ENCODE measurements around the gene LINGO1. TPM values are rescaled to one million over a fixed set of nuclear protein-coding genes. Genes with fewer than 3 reads are reported as not detected.

Gene LINGO1
- total RNA-seq, 2 experiments from 2014 or later = not detected

DNA sequence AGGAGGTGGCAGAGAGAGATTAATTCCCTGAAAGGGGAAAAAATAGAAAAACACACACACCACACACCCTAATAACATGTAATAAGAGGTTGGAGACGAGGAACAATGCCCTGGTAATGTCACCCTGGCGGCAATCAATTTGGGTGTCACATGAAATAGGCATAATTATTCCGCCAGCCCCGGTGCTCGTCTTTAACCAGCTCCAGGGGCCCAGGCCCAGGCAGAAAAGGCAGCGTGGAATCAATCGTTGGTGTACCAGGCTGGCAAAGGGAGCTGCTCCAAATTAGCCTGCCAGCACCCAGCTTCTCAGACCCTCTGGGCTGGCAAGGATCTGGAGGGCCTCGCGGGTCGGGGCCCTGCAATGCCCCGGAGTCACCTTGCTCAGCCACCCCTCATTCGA is 5.6 kb downstream of the LINGO1 start:
- POLR2A ChIA-PET = no interaction called here
- no TSS peak for BruUV-seq (replicated peaks)
- intact Hi-C loops (cut with micrococcal nuclease; ENCODE audit: unreplicated experiment) = no loop called here
- TF ChIP-seq EZH2phosphoT487 (IDR thresholded peaks at IDR 0.05; ENCODE audit: borderline replicate concordance, low read depth, low read length) (no peak), CTCF (conservative IDR thresholded peaks at IDR 0.05; ENCODE audit: low read length) (no peak)
- Histone ChIP-seq H2AFZ (ENCODE audit: low read length) (no peak overlapping the region), H3K9me2 (ENCODE audit: insufficient read depth, low read length) (no peaks in the 10 kb centered on the region), H3K27ac (ENCODE audit: low read depth, low read length, poor library complexity, severe bottlenecking) (no peak overlapping the region), H3K4me3 (ENCODE audit: low read depth, low read length, poor library complexity, severe bottlenecking) (no peak overlapping the region), H3K9me3 (ENCODE audit: low read length) (no peaks in the 10 kb centered on the region), H4K20me1 (ENCODE audit: insufficient read depth, low read length) (no peaks in the 10 kb centered on the region), H3K79me2 (ENCODE audit: insufficient read depth, low read depth, low read length) (no peaks in the 10 kb centered on the region), H3K4me1 (ENCODE audit: insufficient read depth, low read length, poor library complexity, severe bottlenecking) (no peaks in the 10 kb centered on the region), H3K36me3 (ENCODE audit: insufficient read depth, low read length) (no peaks in the 10 kb centered on the region), H3K4me2 (ENCODE audit: low read length) (no peak overlapping the region)
- CTCF ChIA-PET (ENCODE audit: unreplicated experiment) = no interaction called here
- DNase-seq (ENCODE audit: low spot score) = no peak

DNA sequence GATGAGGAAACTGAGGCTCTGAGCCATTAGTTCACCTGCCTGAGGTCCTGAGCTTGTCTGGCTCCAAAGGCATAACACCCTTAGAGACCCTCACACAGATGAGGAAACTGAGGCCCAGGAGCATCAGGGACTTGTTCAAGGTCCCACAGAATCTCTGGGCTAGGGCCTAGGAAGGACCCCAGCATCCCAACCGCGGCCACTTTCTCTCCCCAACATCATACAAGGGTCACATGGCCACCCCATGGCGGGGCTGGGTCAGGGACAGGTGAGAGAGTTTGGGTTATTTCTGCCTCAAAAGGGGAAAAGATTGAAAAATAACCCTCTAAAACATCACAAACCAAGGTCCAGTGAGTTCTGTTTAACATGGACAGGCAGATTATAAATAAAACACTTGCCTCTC is 6.7 kb downstream of the LINGO1 start:
- no peak for DNase-seq (ENCODE audit: low spot score)
- no peak overlapping the region for H3K4me3 ChIP-seq (ENCODE audit: low read depth, low read length, poor library complexity, severe bottlenecking)
- no peak overlapping the region for H3K4me2 ChIP-seq (ENCODE audit: low read length)
- no peak overlapping the region for H2AFZ ChIP-seq (ENCODE audit: low read length)
- TF ChIP-seq CTCF (conservative IDR thresholded peaks at IDR 0.05; ENCODE audit: low read length) (no peak), EZH2phosphoT487 (IDR thresholded peaks at IDR 0.05; ENCODE audit: borderline replicate concordance, low read depth, low read length) (no peak)
- no peaks in the 10 kb centered on the region for H3K79me2 ChIP-seq (ENCODE audit: insufficient read depth, low read depth, low read length)
- no TSS peak for BruUV-seq (replicated peaks)
- no peaks in the 10 kb centered on the region for H3K36me3 ChIP-seq (ENCODE audit: insufficient read depth, low read length)
- CTCF ChIA-PET (ENCODE audit: unreplicated experiment) = no interaction called here
- no peaks in the 10 kb centered on the region for H3K9me2 ChIP-seq (ENCODE audit: insufficient read depth, low read length)
- H3K9me3 ChIP-seq (ENCODE audit: low read length) = no peaks in the 10 kb centered on the region
- H3K27ac ChIP-seq (ENCODE audit: low read depth, low read length, poor library complexity, severe bottlenecking) = no peak overlapping the region
- intact Hi-C loops (cut with micrococcal nuclease; ENCODE audit: unreplicated experiment) = no loop called here
- no peaks in the 10 kb centered on the region for H3K4me1 ChIP-seq (ENCODE audit: insufficient read depth, low read length, poor library complexity, severe bottlenecking)
- POLR2A ChIA-PET = no interaction called here
- H4K20me1 ChIP-seq (ENCODE audit: insufficient read depth, low read length) = no peaks in the 10 kb centered on the region

DNA sequence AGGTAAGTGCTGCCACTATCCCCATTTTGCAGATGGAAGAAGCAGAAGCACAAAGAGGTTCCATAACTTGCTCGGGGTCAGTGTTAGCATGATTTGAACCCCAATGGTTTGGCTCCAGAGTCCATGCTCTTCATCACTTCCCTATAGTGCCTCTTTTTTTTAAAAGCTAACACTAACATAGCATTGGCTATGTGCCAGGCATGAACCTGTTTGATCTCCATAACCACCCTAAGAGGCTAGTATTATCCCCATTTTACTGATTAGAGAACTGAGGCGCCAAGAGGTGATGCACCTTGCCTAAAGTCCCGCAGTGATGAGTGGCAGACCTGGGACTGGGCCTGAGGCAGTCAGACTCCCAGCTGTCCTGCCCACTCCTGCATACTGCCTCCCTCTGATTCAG is 7.3 kb downstream of the LINGO1 start:
- no peaks in the 10 kb centered on the region for H3K79me2 ChIP-seq (ENCODE audit: insufficient read depth, low read depth, low read length)
- no peaks in the 10 kb centered on the region for H4K20me1 ChIP-seq (ENCODE audit: insufficient read depth, low read length)
- CTCF ChIA-PET (ENCODE audit: unreplicated experiment) = no interaction called here
- POLR2A ChIA-PET = no interaction called here
- DNase-seq (ENCODE audit: low spot score) = no peak
- no peaks in the 10 kb centered on the region for H3K9me3 ChIP-seq (ENCODE audit: low read length)
- H3K4me1 ChIP-seq (ENCODE audit: insufficient read depth, low read length, poor library complexity, severe bottlenecking) = no peaks in the 10 kb centered on the region
- H3K27ac ChIP-seq (ENCODE audit: low read depth, low read length, poor library complexity, severe bottlenecking) = no peak overlapping the region
- H2AFZ ChIP-seq (ENCODE audit: low read length) = no peak overlapping the region
- no TSS peak for BruUV-seq (replicated peaks)
- no peak overlapping the region for H3K4me3 ChIP-seq (ENCODE audit: low read depth, low read length, poor library complexity, severe bottlenecking)
- no peak overlapping the region for H3K4me2 ChIP-seq (ENCODE audit: low read length)
- intact Hi-C loops (cut with micrococcal nuclease; ENCODE audit: unreplicated experiment) = no loop called here
- H3K9me2 ChIP-seq (ENCODE audit: insufficient read depth, low read length) = no peaks in the 10 kb centered on the region
- TF ChIP-seq EZH2phosphoT487 (IDR thresholded peaks at IDR 0.05; ENCODE audit: borderline replicate concordance, low read depth, low read length) (no peak), CTCF (conservative IDR thresholded peaks at IDR 0.05; ENCODE audit: low read length) (no peak)
- H3K36me3 ChIP-seq (ENCODE audit: insufficient read depth, low read length) = no peaks in the 10 kb centered on the region
